ENCODE data around the gene FZR1. TPM values are rescaled to one million over a fixed set of nuclear protein-coding genes. Genes with fewer than 3 reads are reported as not detected.

Gene FZR1
- total RNA-seq, 6 experiments from 2014 or later, result 18.7 to 34.1 (median 23.8) TPM

GRCh38 chr19:3523361-3524077 lies 17.4 kb downstream of the FZR1 start:
- H3K27ac ChIP-seq, result peak overlapping the region in 1 of 3 donors; percentile 33
- intact Hi-C loops (cut with DNase I), result no loop called here
- no peak overlapping the region for H3K4me3 ChIP-seq
- no peak for TF ChIP-seq POLR2A (IDR thresholded peaks at IDR 0.05)
- TF ChIP-seq, protein P1, sequence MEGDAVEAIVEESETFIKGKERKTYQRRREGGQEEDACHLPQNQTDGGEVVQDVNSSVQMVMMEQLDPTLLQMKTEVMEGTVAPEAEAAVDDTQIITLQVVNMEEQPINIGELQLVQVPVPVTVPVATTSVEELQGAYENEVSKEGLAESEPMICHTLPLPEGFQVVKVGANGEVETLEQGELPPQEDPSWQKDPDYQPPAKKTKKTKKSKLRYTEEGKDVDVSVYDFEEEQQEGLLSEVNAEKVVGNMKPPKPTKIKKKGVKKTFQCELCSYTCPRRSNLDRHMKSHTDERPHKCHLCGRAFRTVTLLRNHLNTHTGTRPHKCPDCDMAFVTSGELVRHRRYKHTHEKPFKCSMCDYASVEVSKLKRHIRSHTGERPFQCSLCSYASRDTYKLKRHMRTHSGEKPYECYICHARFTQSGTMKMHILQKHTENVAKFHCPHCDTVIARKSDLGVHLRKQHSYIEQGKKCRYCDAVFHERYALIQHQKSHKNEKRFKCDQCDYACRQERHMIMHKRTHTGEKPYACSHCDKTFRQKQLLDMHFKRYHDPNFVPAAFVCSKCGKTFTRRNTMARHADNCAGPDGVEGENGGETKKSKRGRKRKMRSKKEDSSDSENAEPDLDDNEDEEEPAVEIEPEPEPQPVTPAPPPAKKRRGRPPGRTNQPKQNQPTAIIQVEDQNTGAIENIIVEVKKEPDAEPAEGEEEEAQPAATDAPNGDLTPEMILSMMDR (IDR thresholded peaks at IDR 0.05), result no peak
- WGBS (ENCODE audit: insufficient coverage, low coverage, low lambda C conversion rate, missing lambda C conversion rate), result 92% methylated on average over 2 of the region's 21 CpGs
- peaks cover 5 to 39% (median 11%) of the 10 kb centered on the region in 4 donors for H3K36me3 ChIP-seq
- no peak for DNase-seq
- H3K27me3 ChIP-seq, result no peaks in the 10 kb centered on the region
- ATAC-seq, result no peak
- H3K9me3 ChIP-seq, result no peaks in the 10 kb centered on the region
- peaks cover 0 to 15% (median under 1%) of the 10 kb centered on the region in 4 donors for H3K4me1 ChIP-seq

DNA sequence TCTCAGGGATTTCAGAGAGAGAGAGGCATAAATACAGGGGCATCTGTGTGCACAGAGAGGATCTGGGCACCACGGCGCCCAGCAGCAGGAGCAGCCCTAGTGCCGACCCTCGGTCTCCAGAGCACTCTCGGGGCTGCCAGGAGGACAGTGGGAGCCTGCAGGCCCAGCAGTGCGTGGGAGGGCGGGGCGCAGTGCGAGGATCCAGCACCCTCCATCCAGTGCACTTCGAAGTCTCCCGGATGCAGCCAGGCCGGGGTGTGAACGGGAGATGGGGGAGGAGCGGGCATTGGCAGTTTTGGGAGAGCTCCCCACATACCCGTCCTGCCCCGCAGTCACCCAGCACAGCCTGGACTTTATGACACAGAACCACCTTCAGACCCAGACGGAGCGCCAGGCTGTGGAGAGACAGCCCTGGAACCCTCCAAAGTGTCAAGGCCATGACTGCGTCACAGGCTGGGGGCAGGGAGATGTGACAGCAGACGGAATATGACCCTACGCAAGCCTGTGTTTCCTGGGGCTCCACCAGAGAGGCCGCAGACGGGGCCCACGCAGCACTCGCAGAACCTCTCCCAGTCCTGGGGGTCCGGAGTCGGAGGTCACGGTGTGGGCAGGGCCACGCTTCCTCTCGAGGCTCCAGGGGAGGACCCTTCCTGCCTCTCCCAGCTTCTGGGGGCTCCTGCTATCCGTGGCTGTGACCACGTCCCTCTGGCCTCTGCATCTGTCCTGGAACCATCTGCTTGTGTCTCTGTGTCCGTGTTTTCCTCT lies 18.1 kb downstream of the FZR1 start:
- intact Hi-C loops (cut with DNase I), result no loop called here
- 94% methylated on average over 6 of the region's 33 CpGs for WGBS (ENCODE audit: insufficient coverage, low coverage, low lambda C conversion rate, missing lambda C conversion rate)
- Histone ChIP-seq H3K4me3 (no peak overlapping the region), H3K27ac (peak overlapping the region in 1 of 3 donors; percentile 33), H3K36me3 (peaks cover 5 to 35% (median 11%) of the 10 kb centered on the region in 4 donors), H3K27me3 (no peaks in the 10 kb centered on the region), H3K9me3 (no peaks in the 10 kb centered on the region), H3K4me1 (peaks cover 0 to 13% (median 0%) of the 10 kb centered on the region in 4 donors)
- no peak for TF ChIP-seq POLR2A (IDR thresholded peaks at IDR 0.05)
- TF ChIP-seq, protein P1 (IDR thresholded peaks at IDR 0.05), result no peak
- peak in 1 of 4 donors; percentile 82 for ATAC-seq
- DNase-seq, result peak in 2 of 3 donors; percentile 16 to 70

DNA sequence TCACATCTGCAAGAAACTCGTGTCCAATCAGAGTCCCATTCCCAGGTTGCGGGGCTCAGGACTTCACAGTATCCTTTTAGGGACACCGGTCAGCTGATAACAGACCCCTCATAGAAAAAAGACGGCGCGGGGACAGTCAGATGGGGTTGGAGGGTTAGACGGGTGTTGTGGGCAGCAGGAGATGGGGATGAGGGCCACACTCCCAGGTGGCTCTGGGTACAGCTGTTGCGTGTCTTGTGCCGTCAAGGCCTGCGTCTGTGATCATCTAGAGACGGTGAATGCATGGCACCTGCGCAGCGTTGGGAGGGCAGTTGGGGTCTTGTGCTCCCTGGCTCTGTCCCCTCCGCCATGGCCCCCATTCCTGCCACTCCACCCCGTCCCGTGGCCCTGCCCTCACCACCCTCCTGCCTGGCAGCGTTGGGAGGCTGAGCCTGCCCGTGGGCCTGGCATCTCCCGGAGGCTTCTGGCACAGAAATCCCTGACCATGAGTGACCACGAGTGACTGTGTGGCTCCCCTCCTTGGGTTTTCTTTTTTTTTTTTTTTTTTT lies 18.9 kb downstream of the FZR1 start:
- TF ChIP-seq, protein P1 (IDR thresholded peaks at IDR 0.05), result no peak
- Histone ChIP-seq H3K36me3 (peaks cover 5 to 31% (median 11%) of the 10 kb centered on the region in 4 donors), H3K27ac (no peak overlapping the region), H3K9me3 (no peaks in the 10 kb centered on the region), H3K27me3 (no peaks in the 10 kb centered on the region), H3K4me3 (no peak overlapping the region), H3K4me1 (peaks cover 0 to 13% (median 0%) of the 10 kb centered on the region in 4 donors)
- no peak for ATAC-seq
- 98% methylated on average over 6 of the region's 20 CpGs for WGBS (ENCODE audit: insufficient coverage, low coverage, low lambda C conversion rate, missing lambda C conversion rate)
- DNase-seq, result peak in 2 of 3 donors; percentile 19 to 52
- intact Hi-C loops (cut with DNase I), result no loop called here

DNA sequence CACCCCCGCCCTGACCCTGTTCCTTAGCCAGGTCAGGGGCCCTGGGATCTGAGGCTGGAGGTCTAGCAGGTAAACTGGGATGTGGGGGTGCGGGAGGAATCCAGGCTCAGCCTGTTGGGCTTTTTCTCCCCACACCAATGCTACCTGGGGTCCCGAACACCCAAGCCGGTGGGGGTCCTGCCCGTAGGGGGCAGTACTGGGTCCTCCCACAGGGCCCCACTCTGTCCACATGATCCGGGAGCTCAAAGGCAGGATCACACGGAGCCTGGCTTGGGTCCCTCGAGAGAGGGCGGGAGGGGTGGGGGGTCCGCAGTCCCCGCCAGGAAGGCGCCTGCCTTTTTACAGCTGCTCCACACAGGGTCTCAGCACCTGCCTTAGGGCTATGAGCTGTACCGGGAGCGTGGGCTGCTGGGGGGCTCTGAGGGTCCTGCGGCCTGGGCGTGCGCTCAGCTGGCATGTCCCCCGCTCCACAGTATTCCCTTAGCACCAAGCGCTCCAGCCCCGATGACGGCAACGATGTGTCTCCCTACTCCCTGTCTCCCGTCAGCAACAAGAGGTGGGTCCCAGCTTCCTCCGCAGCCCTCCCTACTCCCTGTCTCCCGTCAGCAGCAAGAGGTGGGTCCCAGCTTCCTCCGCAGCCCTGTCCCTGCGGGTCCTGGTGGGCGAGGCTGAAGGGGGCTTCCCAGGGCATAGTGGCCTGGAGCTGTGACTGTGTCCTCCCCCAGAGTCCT lies 20.6 kb downstream of the FZR1 start:
- no peaks in the 10 kb centered on the region for H3K9me3 ChIP-seq
- H3K27ac ChIP-seq, result no peak overlapping the region
- no peaks in the 10 kb centered on the region for H3K27me3 ChIP-seq
- no peak for TF ChIP-seq POLR2A (IDR thresholded peaks at IDR 0.05)
- TF ChIP-seq, protein P1 (IDR thresholded peaks at IDR 0.05), result no peak
- ATAC-seq (no peak), DNase-seq (no peak)
- whole genome bisulfite sequencing (ENCODE audit: insufficient coverage, low coverage, low lambda C conversion rate, missing lambda C conversion rate), result 90% methylated on average over 4 of the region's 28 CpGs
- H3K4me1 ChIP-seq, result peaks cover 0 to 13% (median 0%) of the 10 kb centered on the region in 4 donors
- intact Hi-C loops (cut with DNase I), result no loop called here
- no peak overlapping the region for H3K4me3 ChIP-seq
- H3K36me3 ChIP-seq, result peaks cover 5 to 42% (median 15%) of the 10 kb centered on the region in 4 donors
